BE2C (cell line): ENCODE data around the gene DAO.

Experiments used
- DNase-seq: peaks from one replicate; pipeline ENCODE4 v3.0.0-alpha.2; 2020
- H3K27me3 ChIP-seq: fragments of 250-450 bp; sonication (Bioruptor Pico); 2 replicates; pipeline ENCODE4 v1.5.1; 2020; ENCODE audit warnings: mild to moderate bottlenecking
- H3K36me3 ChIP-seq: fragments of 250-450 bp; sonication (Bioruptor Pico); 2 replicates; pipeline ENCODE4 v1.5.1; 2020; ENCODE audit warnings: mild to moderate bottlenecking
- H3K4me1 ChIP-seq: fragments of 250-450 bp; sonication (Bioruptor Pico); 2 replicates; pipeline ENCODE4 v1.5.1; 2020
- H3K4me3 ChIP-seq: 2 replicates; pipeline ENCODE4 v1.5.1; 2011; ENCODE audit warnings: low read depth, low read length
- H3K9me3 ChIP-seq: fragments of 250-450 bp; sonication (Bioruptor Pico); 2 replicates; pipeline ENCODE4 v1.5.1; 2020
- TF ChIP-seq, protein P1 (sequence below): IDR thresholded peaks from 2 replicates; pipeline ENCODE4 v1.5.1; 2012; ENCODE audit warnings: mild to moderate bottlenecking, low read depth, low read length

DAO gene

GRCh38 chr12:108921946-108922345 lies 42.1 kb downstream of the DAO start:
- H3K27me3 ChIP-seq = no peaks in the 10 kb centered on the region
- DNase-seq = no peak
- TF ChIP-seq, protein P1, sequence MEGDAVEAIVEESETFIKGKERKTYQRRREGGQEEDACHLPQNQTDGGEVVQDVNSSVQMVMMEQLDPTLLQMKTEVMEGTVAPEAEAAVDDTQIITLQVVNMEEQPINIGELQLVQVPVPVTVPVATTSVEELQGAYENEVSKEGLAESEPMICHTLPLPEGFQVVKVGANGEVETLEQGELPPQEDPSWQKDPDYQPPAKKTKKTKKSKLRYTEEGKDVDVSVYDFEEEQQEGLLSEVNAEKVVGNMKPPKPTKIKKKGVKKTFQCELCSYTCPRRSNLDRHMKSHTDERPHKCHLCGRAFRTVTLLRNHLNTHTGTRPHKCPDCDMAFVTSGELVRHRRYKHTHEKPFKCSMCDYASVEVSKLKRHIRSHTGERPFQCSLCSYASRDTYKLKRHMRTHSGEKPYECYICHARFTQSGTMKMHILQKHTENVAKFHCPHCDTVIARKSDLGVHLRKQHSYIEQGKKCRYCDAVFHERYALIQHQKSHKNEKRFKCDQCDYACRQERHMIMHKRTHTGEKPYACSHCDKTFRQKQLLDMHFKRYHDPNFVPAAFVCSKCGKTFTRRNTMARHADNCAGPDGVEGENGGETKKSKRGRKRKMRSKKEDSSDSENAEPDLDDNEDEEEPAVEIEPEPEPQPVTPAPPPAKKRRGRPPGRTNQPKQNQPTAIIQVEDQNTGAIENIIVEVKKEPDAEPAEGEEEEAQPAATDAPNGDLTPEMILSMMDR = no peak

DNA sequence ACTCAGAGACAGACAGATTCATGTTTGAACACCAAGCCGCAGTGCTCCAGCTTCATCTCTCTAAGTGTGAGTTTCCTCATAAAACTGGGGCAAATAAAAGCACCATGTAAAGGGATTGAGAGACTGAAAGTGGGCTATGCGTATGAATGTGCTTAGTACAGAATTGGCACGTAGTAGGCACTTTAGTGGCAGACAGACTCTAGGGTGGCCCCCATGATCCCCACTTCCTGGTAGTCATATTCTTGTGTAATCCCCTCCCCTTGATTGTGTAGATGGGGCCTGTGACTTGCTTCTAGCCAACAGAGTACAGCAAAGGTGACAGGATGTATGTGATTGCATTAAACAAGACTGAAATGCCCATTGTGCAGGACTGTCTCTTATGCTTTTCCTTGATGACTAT lies 43.0 kb downstream of the DAO start:
- H3K9me3 ChIP-seq = no peaks in the 10 kb centered on the region
- H3K4me1 ChIP-seq = no peaks in the 10 kb centered on the region
- TF ChIP-seq, protein P1 = no peak
- no peaks in the 10 kb centered on the region for H3K36me3 ChIP-seq
- no peak for DNase-seq
- H3K4me3 ChIP-seq = no peak overlapping the region
- H3K27me3 ChIP-seq = no peaks in the 10 kb centered on the region

More at GRCh38 chr12:108921946-108922345, 42.1 kb downstream of the DAO start:
- Histone ChIP-seq H3K36me3 (no peaks in the 10 kb centered on the region), H3K4me1 (no peaks in the 10 kb centered on the region), H3K4me3 (no peak overlapping the region), H3K9me3 (no peaks in the 10 kb centered on the region)

DNA sequence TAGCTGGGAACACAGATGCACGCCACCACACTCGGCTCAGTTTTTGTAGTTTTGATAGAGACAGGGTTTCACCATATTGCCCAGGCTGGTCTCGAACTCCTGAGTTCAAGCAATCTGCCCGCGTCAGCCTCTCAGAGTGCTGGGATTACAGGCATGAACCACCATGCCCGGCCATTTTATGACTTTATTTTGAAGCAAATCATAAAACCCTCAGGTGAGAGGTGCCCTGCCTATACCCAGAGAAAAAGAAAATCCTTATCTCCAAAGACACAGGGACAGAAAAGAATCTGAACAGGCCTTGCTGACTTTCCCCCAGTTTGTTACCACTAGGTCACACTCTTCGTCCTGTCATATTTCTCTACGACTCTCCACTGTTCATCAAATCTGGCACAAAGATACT lies 48.8 kb downstream of the DAO start:
- no peaks in the 10 kb centered on the region for H3K9me3 ChIP-seq
- no peaks in the 10 kb centered on the region for H3K27me3 ChIP-seq
- TF ChIP-seq, protein P1 = no peak
- DNase-seq = no peak
- H3K36me3 ChIP-seq = no peaks in the 10 kb centered on the region
- no peaks in the 10 kb centered on the region for H3K4me1 ChIP-seq
- H3K4me3 ChIP-seq = no peak overlapping the region

- H3K9me3 ChIP-seq = no peaks in the 10 kb centered on the region
- H3K4me3 ChIP-seq = no peak overlapping the region
- no peaks in the 10 kb centered on the region for H3K27me3 ChIP-seq
- H3K36me3 ChIP-seq = no peaks in the 10 kb centered on the region
- TF ChIP-seq, protein P1 = no peak
- no peak for DNase-seq
- H3K4me1 ChIP-seq = no peaks in the 10 kb centered on the region
Measured at GRCh38 chr12:108930155-108930554, 50.3 kb downstream of the DAO start.

- TF ChIP-seq, protein P1 = no peak
- Histone ChIP-seq H3K9me3 (no peaks in the 10 kb centered on the region), H3K4me3 (no peak overlapping the region), H3K4me1 (no peaks in the 10 kb centered on the region), H3K27me3 (no peaks in the 10 kb centered on the region), H3K36me3 (no peaks in the 10 kb centered on the region)
- DNase-seq = no peak
Measured at GRCh38 chr12:108930756-108931155, 50.9 kb downstream of the DAO start.

DNA sequence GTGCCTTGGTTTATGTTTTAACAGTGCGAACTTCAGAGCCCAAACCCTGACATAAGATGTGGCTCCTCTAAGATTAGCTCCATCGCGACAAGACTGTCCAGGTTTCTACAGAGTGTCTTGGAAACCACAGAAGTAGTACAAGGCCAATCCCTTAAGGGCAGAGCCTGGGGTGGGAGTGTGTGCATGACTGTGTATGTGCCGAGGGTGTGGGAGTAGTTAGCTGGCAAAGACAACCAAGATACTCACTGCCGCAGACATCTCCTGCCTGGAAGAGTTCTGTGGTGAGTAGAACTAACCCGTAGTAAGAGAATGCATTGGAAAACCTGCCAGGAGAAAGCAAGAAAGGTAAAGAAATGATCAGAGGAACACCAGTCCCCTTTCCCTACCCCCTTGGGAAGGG lies 54.1 kb downstream of the DAO start:
- Histone ChIP-seq H3K9me3 (no peaks in the 10 kb centered on the region), H3K4me1 (no peaks in the 10 kb centered on the region), H3K27me3 (no peaks in the 10 kb centered on the region), H3K4me3 (no peak overlapping the region), H3K36me3 (no peaks in the 10 kb centered on the region)
- TF ChIP-seq, protein P1 = no peak
- DNase-seq = no peak
